GM18511 (cell line): ENCODE results near the gene STX16.

Experiments used
- ATAC-seq: cut with Tn5 transposase; IDR thresholded peaks from one replicate; pipeline ENCODE4 v1.9.1; 2021; ENCODE audit warnings: mild to moderate bottlenecking, moderate library complexity; ENCODE audit not compliant: unreplicated experiment

STX16 gene

GRCh38 chr20:58652606-58653294 is 1.7 kb downstream of the STX16 start:
- peak; percentile 4 for ATAC-seq

- ATAC-seq = no peak
These were observed 3.3 kb downstream of the STX16 start for GRCh38 chr20:58654337-58654736.

- ATAC-seq = no peak
These were observed 4.4 kb downstream of the STX16 start for GRCh38 chr20:58655328-58656107.

GRCh38 chr20:58656831-58657230 is 5.7 kb downstream of the STX16 start:
- ATAC-seq = no peak

- no peak for ATAC-seq
These were observed 6.2 kb downstream of the STX16 start for GRCh38 chr20:58657262-58657661.

- no peak for ATAC-seq
These were observed 6.9 kb downstream of the STX16 start for GRCh38 chr20:58657986-58658385.

GRCh38 chr20:58658760-58659159 is 7.7 kb downstream of the STX16 start:
- no peak for ATAC-seq

GRCh38 chr20:58659841-58660240 is 8.8 kb downstream of the STX16 start:
- no peak for ATAC-seq

- ATAC-seq = no peak
These were observed 9.9 kb downstream of the STX16 start for GRCh38 chr20:58660855-58661597.

- ATAC-seq = no peak
These were observed 10.8 kb downstream of the STX16 start for GRCh38 chr20:58661598-58662473.

GRCh38 chr20:58664331-58664730 is 13.2 kb downstream of the STX16 start:
- no peak for ATAC-seq

GRCh38 chr20:58664883-58665282 is 13.8 kb downstream of the STX16 start:
- ATAC-seq = no peak

GRCh38 chr20:58665606-58666005 is 14.5 kb downstream of the STX16 start:
- ATAC-seq = no peak

- ATAC-seq = no peak
These were observed 15.6 kb downstream of the STX16 start for GRCh38 chr20:58666702-58667101.

- no peak for ATAC-seq
These were observed 16.9 kb downstream of the STX16 start for GRCh38 chr20:58667975-58668374.

- no peak for ATAC-seq
These were observed 17.8 kb downstream of the STX16 start for GRCh38 chr20:58668901-58669286.

GRCh38 chr20:58669287-58670006 is 18.4 kb downstream of the STX16 start:
- no peak for ATAC-seq

GRCh38 chr20:58670102-58670501 is 19.0 kb downstream of the STX16 start:
- ATAC-seq = no peak

GRCh38 chr20:58670659-58671058 is 19.6 kb downstream of the STX16 start:
- ATAC-seq = no peak

GRCh38 chr20:58673119-58673518 is 22.0 kb downstream of the STX16 start:
- no peak for ATAC-seq
